SU-DHL-6 (cell line): ENCODE measurements around the gene RNF182.

Experiments
- EZH2phosphoT487 ChIP-seq: fragments of 200-600 bp; sonication (generic), shearing (Covaris generic); conservative IDR thresholded peaks from 2 replicates; pipeline ENCODE4 v1.6.1; 2018; ENCODE audit warnings: mild to moderate bottlenecking, antibody characterized with exemption, low read length, moderate library complexity, mixed read lengths
- TF ChIP-seq, protein P1 (sequence below): fragments of 200-600 bp; sonication (generic); IDR thresholded peaks from one replicate; pipeline ENCODE4 v1.5.1; 2017; ENCODE audit warnings: antibody characterized with exemption, mild to moderate bottlenecking, low read length, moderate library complexity; ENCODE audit not compliant: insufficient read depth, poor library complexity, severe bottlenecking

DNA sequence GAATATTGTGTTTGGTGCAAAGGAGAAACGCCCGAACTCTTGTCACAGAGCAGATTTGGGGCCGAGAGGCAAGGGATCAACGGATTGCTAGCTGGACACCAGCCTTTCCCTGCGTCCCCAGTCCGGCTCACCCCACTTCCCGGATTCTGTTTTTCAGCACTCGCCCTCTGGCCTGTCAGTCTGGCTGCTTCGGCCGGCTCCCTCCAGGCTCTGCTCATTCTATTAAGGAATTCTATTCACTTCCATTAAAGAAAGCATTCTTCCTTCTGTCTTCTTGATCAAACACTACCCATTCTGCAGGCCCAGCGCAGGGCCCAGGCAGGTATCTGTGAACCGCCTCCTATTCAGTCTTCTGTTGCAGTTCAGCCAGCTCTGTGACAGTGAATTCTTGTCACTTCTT lies 91.7 kb downstream of the RNF182 start:
- TF ChIP-seq, protein P1, sequence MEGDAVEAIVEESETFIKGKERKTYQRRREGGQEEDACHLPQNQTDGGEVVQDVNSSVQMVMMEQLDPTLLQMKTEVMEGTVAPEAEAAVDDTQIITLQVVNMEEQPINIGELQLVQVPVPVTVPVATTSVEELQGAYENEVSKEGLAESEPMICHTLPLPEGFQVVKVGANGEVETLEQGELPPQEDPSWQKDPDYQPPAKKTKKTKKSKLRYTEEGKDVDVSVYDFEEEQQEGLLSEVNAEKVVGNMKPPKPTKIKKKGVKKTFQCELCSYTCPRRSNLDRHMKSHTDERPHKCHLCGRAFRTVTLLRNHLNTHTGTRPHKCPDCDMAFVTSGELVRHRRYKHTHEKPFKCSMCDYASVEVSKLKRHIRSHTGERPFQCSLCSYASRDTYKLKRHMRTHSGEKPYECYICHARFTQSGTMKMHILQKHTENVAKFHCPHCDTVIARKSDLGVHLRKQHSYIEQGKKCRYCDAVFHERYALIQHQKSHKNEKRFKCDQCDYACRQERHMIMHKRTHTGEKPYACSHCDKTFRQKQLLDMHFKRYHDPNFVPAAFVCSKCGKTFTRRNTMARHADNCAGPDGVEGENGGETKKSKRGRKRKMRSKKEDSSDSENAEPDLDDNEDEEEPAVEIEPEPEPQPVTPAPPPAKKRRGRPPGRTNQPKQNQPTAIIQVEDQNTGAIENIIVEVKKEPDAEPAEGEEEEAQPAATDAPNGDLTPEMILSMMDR: no peak
- no peak for TF ChIP-seq EZH2phosphoT487
